IMR-90 (cell line): Measurements from ENCODE around the gene SEC23A. TPM values are rescaled to one million over a fixed set of nuclear protein-coding genes. Genes with fewer than 3 reads are reported as not detected.

Experiments
- ATAC-seq: fragments of 200-7000 bp; cut with Tn5 transposase; 2 replicates; pipeline ENCODE4 v1.9.1; 2020; ENCODE audit warnings: low read depth, mild to moderate bottlenecking, moderate library complexity
- BruUV-seq: library from RNA; stranded (reverse); fragments of 400-500 nt; replicated peaks from 2 replicates; lab custom pipeline; 2021; lab: Mats Ljungman, UMichigan
- CTCF ChIA-PET: fragments of 300-600 bp; formaldehyde crosslinking; extraction: SDS; loops from one replicate; lab custom pipeline; 2021; ENCODE audit warnings: antibody characterized with exemption; lab: Yijun Ruan, JAX
- POLR2A ChIA-PET: fragments of 300-600 bp; sonication (Branson Sonifier 250); formaldehyde crosslinking; loops from one replicate; lab custom pipeline; 2022; ENCODE audit warnings: antibody characterized with exemption; ENCODE audit not compliant: unreplicated experiment; lab: Charles Lee
- DNase-seq: peaks from one replicate; pipeline ENCODE4 v3.0.0; 2013
- H2AFZ ChIP-seq: replicated peaks from 2 replicates; pipeline ENCODE3; 2013; ENCODE audit warnings: low read length, mild to moderate bottlenecking; ENCODE audit not compliant: poor library complexity
- H2AK5ac ChIP-seq: 2 replicates; pipeline ENCODE4 v1.6.1; 2013; ENCODE audit warnings: low read depth, low read length, inconsistent platforms
- H2AK9ac ChIP-seq: replicated peaks from 2 replicates; pipeline ENCODE3; 2013; ENCODE audit warnings: mild to moderate bottlenecking, low read depth, low read length, moderate library complexity; ENCODE audit not compliant: poor library complexity
- H2BK120ac ChIP-seq: 2 replicates; pipeline ENCODE4 v1.6.1; 2013; ENCODE audit warnings: low read depth, low read length, inconsistent platforms
- H2BK15ac ChIP-seq: 3 replicates; pipeline ENCODE4 v1.6.1; 2013; ENCODE audit warnings: low read depth, low read length, inconsistent platforms
- H2BK20ac ChIP-seq: 2 replicates; pipeline ENCODE4 v1.6.1; 2013; ENCODE audit warnings: low read depth, mild to moderate bottlenecking, inconsistent platforms, low read length, moderate library complexity
- H2BK5ac ChIP-seq: 2 replicates; pipeline ENCODE4 v1.6.1; 2013; ENCODE audit warnings: mild to moderate bottlenecking, low read depth, low read length, inconsistent platforms; ENCODE audit not compliant: poor library complexity, severe bottlenecking
- H3K14ac ChIP-seq: replicated peaks from 2 replicates; pipeline ENCODE4 v1.6.1; 2013; ENCODE audit warnings: low read depth, low read length, inconsistent platforms
- H3K18ac ChIP-seq: 2 replicates; pipeline ENCODE4 v1.6.1; 2013; ENCODE audit warnings: low read depth, low read length, control low read depth
- H3K23ac ChIP-seq: 2 replicates; pipeline ENCODE4 v1.6.1; 2013; ENCODE audit warnings: low read depth, low read length, inconsistent platforms
- H3K27ac ChIP-seq: 2 replicates; pipeline ENCODE4 v1.5.1; 2013; ENCODE audit warnings: mild to moderate bottlenecking, control low read depth, low read length; ENCODE audit not compliant: insufficient read depth
- H3K27me3 ChIP-seq: 2 replicates; pipeline ENCODE4 v1.6.1; 2013; ENCODE audit warnings: low read length; ENCODE audit not compliant: control insufficient read depth, insufficient read depth
- H3K36me3 ChIP-seq: 2 replicates; pipeline ENCODE4 v1.6.1; 2013; ENCODE audit warnings: low read length, mixed read lengths; ENCODE audit not compliant: control insufficient read depth, insufficient read depth
- H3K4ac ChIP-seq: 2 replicates; pipeline ENCODE4 v1.6.1; 2013; ENCODE audit warnings: low read depth, low read length, inconsistent platforms
- H3K4me1 ChIP-seq: 2 replicates; pipeline ENCODE4 v1.6.1; 2013; ENCODE audit warnings: low read length, mixed read lengths; ENCODE audit not compliant: control insufficient read depth, insufficient read depth
- H3K4me2 ChIP-seq: 2 replicates; pipeline ENCODE4 v1.6.1; 2013; ENCODE audit warnings: low read depth, mild to moderate bottlenecking, control low read depth, low read length, moderate library complexity
- H3K4me3 ChIP-seq: 2 replicates; pipeline ENCODE4 v1.5.1; 2013; ENCODE audit warnings: low read depth, mild to moderate bottlenecking, control low read depth, low read length, moderate library complexity; ENCODE audit not compliant: insufficient read depth
- H3K56ac ChIP-seq: 2 replicates; pipeline ENCODE4 v1.6.1; 2013; ENCODE audit warnings: low read length, inconsistent platforms; ENCODE audit not compliant: insufficient read depth; ENCODE audit errors: extremely low read depth
- H3K79me1 ChIP-seq, 2 experiments: 2 replicates each; pipeline ENCODE4 v1.6.1; 2013; ENCODE audit warnings: low read length in 2 of 2, inconsistent platforms in 1 of 2, low read depth in 1 of 2
- H3K9ac ChIP-seq: 2 replicates; pipeline ENCODE4 v1.6.1; 2013; ENCODE audit warnings: low read depth, low read length, control low read depth
- H3K9me1 ChIP-seq: 2 replicates; pipeline ENCODE4 v1.6.1; 2013; ENCODE audit warnings: low read length, inconsistent platforms; ENCODE audit not compliant: insufficient read depth
- H3K9me3 ChIP-seq: 2 replicates; pipeline ENCODE4 v1.6.1; 2013; ENCODE audit warnings: low read length; ENCODE audit not compliant: control insufficient read depth, insufficient read depth
- H4K20me1 ChIP-seq: 2 replicates; pipeline ENCODE4 v1.6.1; 2013; ENCODE audit warnings: low read length, inconsistent platforms; ENCODE audit not compliant: insufficient read depth
- H4K5ac ChIP-seq: 2 replicates; pipeline ENCODE4 v1.6.1; 2013; ENCODE audit warnings: mild to moderate bottlenecking, low read depth, low read length, control low read depth
- H4K8ac ChIP-seq, 2 experiments: 2 replicates each; pipeline ENCODE4 v1.6.1; 2013; ENCODE audit warnings: low read depth in 2 of 2, low read length in 2 of 2, control low read depth in 1 of 2, inconsistent platforms in 1 of 2
- H4K91ac ChIP-seq: 2 replicates; pipeline ENCODE4 v1.6.1; 2013; ENCODE audit warnings: low read depth, low read length, inconsistent platforms; ENCODE audit not compliant: insufficient read depth
- ELK1 ChIP-seq: fragments of 150-350 bp; IDR thresholded peaks from 2 replicates; pipeline ENCODE4 v1.6.1; 2016; ENCODE audit warnings: low read depth, mild to moderate bottlenecking, low read length, moderate library complexity, borderline replicate concordance
- MAFK ChIP-seq: IDR thresholded peaks from 2 replicates; pipeline ENCODE4 v1.6.1; 2012; ENCODE audit warnings: low read depth, low read length, improper control_type of control experiment
- MXI1 ChIP-seq: IDR thresholded peaks from 2 replicates; pipeline ENCODE4 v1.6.1; 2012; ENCODE audit warnings: low read depth, mild to moderate bottlenecking, low read length, moderate library complexity, borderline replicate concordance
- NFE2L2 ChIP-seq: fragments of 150-350 bp; IDR thresholded peaks from 2 replicates; pipeline ENCODE4 v1.6.1; 2016; ENCODE audit warnings: low read depth, mild to moderate bottlenecking, low read length
- RAD21 ChIP-seq: IDR thresholded peaks from 2 replicates; pipeline ENCODE4 v1.6.1; 2012; ENCODE audit warnings: low read length, improper control_type of control experiment
- RCOR1 ChIP-seq: IDR thresholded peaks from 2 replicates; pipeline ENCODE4 v1.6.1; 2012; ENCODE audit warnings: mild to moderate bottlenecking, low read length, improper control_type of control experiment; ENCODE audit not compliant: insufficient replicate concordance
- RFX5 ChIP-seq: IDR thresholded peaks from 2 replicates; pipeline ENCODE4 v1.8.0; 2012; ENCODE audit warnings: low read depth, mild to moderate bottlenecking, low read length, moderate library complexity
- SMC3 ChIP-seq: fragments of 150-350 bp; IDR thresholded peaks from 2 replicates; pipeline ENCODE4 v1.6.1; 2016; ENCODE audit warnings: low read depth, mild to moderate bottlenecking, antibody characterized with exemption, low read length, moderate library complexity
- whole genome bisulfite sequencing, 2 experiments: methylation state at CpG; one replicate each; pipeline versions ENCODE4 v1.1.5 to v1.1.7; 2013; ENCODE audit warnings: missing lambda C conversion rate in 2 of 2; ENCODE audit not compliant: insufficient read length in 1 of 2; ENCODE audit errors: extremely low coverage in 2 of 2; 5-methylcytosine and 5-hydroxymethylcytosine counted together
- dilution Hi-C: fragments of 300-500 bp; cut with HindIII; formaldehyde crosslinking; loops from one replicate; pipeline ENCODE4 v1.14.3; 2018; ENCODE audit warnings: low sequenced_read_pairs; ENCODE audit not compliant: unreplicated experiment
- in situ Hi-C: fragments of 300-500 bp; cut with MboI; formaldehyde crosslinking; loops from 3 replicates; pipeline ENCODE4 v1.14.3; 2019; ENCODE audit warnings: low sequenced_read_pairs, inconsistent platforms, mixed read lengths
- intact Hi-C: fragments of 100-400 bp; cut with micrococcal nuclease; formaldehyde crosslinking; loops from 2 replicates; pipeline ENCODE4 v1.10.0; 2022
- polyA plus RNA-seq, 3 experiments: library from polyadenylated mRNA; depleted of rRNA; stranded (reverse); fragments of >200 nt; gene quantifications; 2 replicates each; pipeline ENCODE4 v1.2.3, GENCODE V29; 2012; ENCODE audit warnings: low replicate concordance in 1 of 3
- total RNA-seq: library from RNA; depleted of rRNA; stranded (reverse); fragments of >200 nt; gene quantifications from 2 replicates; pipeline ENCODE4 v1.2.3, GENCODE V29; 2012

SEC23A gene
- total and polyA plus RNA-seq, 2 of the 4 experiments (the other 2 are of a cell fraction), result 141 to 609 TPM

- Histone ChIP-seq H3K27me3 (no peaks in the 10 kb centered on the region), H4K8ac (no peak overlapping the region), H3K4me1 (no peaks in the 10 kb centered on the region), H3K56ac (no peak overlapping the region), H2BK120ac (no peak overlapping the region), H3K79me1 (peaks cover 14 to 33% of the 10 kb centered on the region in 2 experiments), H4K5ac (no peak overlapping the region), H3K4me3 (no peak overlapping the region), H2BK20ac (no peak overlapping the region), H2AFZ (no peak overlapping the region), H3K9me3 (no peaks in the 10 kb centered on the region), H3K4me2 (no peak overlapping the region), H2BK5ac (no peak overlapping the region), H3K27ac (no peak overlapping the region), H3K23ac (no peak overlapping the region), H4K91ac (no peak overlapping the region), H4K20me1 (peaks cover 11% of the 10 kb centered on the region; the same call in 1 of the 2 replicates), H2AK5ac (no peak overlapping the region), H3K4ac (no peak overlapping the region), H3K36me3 (peaks cover 41% of the 10 kb centered on the region), H3K9ac (no peak overlapping the region), H3K9me1 (no peaks in the 10 kb centered on the region), H2AK9ac (no peak overlapping the region), H3K14ac (no peak overlapping the region), H3K18ac (no peak overlapping the region), H2BK15ac (no peak overlapping the region)
- intact Hi-C loops (no loop called here), dilution Hi-C loops (no loop called here), in situ Hi-C loops (no loop called here)
- WGBS, 2 experiments, result 100% methylated on average over 2 of the region's 2 CpGs; no CpG with 5 or more reads in 1 of the 2 experiments
- TF ChIP-seq RFX5 (no peak), NFE2L2 (no peak), RAD21 (no peak), MAFK (no peak), MXI1 (no peak), SMC3 (no peak), ELK1 (no peak), RCOR1 (no peak)
- ChIA-PET POLR2A (no interaction called here), CTCF (no interaction called here)
- no TSS peak for BruUV-seq
- ATAC-seq (no peak), DNase-seq (no peak)
Observed at GRCh38 chr14:39071096-39071495, 31.9 kb downstream of the SEC23A start.
